Kidney (tissue), 14 donors: ENCODE data around the gene KLHL2. TPM values are rescaled to one million over a fixed set of nuclear protein-coding genes. Genes with fewer than 3 reads are reported as not detected.

Experiments
- DNase-seq, 5 donors: peaks; one replicate each; pipeline ENCODE4 v3.0.0-alpha.2; 2013 to 2020
- FAIRE-seq: peaks from 2 replicates; lab custom pipeline; 2012; peaks lifted over from hg19 to GRCh38; lab: Jason Lieb, UNC
- H3K27ac ChIP-seq, 2 donors: one replicate each; pipeline ENCODE4 v1.7.0; 2013; ENCODE audit warnings: low read depth in 2 of 2, low read length in 2 of 2, inconsistent platforms in 1 of 2
- H3K27me3 ChIP-seq: one replicate; pipeline ENCODE4 v1.7.1; 2013; ENCODE audit warnings: low read length, inconsistent platforms; ENCODE audit not compliant: control insufficient read depth, insufficient read depth
- H3K36me3 ChIP-seq, 3 donors: one replicate each; pipeline versions ENCODE4 v1.7.0 to v1.7.1; 2013; ENCODE audit warnings: low read length in 3 of 3, control low read depth in 1 of 3, inconsistent platforms in 1 of 3; ENCODE audit not compliant: insufficient read depth in 3 of 3, control insufficient read depth in 2 of 3
- H3K4me1 ChIP-seq, 3 donors: one replicate each; pipeline versions ENCODE4 v1.7.0 to v1.7.1; 2013; ENCODE audit warnings: low read length in 3 of 3, inconsistent platforms in 1 of 3, low read depth in 1 of 3; ENCODE audit not compliant: control insufficient read depth in 2 of 3, insufficient read depth in 2 of 3
- H3K4me3 ChIP-seq, 3 donors: one replicate each; pipeline versions ENCODE4 v1.7.0 to v1.8.1; 2013; ENCODE audit warnings: low read length in 3 of 3, control low read depth in 1 of 3, inconsistent platforms in 1 of 3
- H3K9ac ChIP-seq, 3 donors: one replicate each; pipeline versions ENCODE4 v1.7.0 to v1.7.1; 2013; ENCODE audit warnings: low read length in 3 of 3, control low read depth in 1 of 3, inconsistent platforms in 1 of 3
- H3K9me3 ChIP-seq, 3 donors: one replicate each; pipeline versions ENCODE4 v1.7.0 to v1.7.1; 2013; ENCODE audit warnings: low read length in 3 of 3, control low read depth in 1 of 3, inconsistent platforms in 1 of 3; ENCODE audit not compliant: control insufficient read depth in 2 of 3, insufficient read depth in 1 of 3
- intact Hi-C: fragments of 100-400 bp; cut with DNase I; formaldehyde crosslinking; loops from one replicate; pipeline ENCODE4 v1.11.1; 2022
- polyA plus RNA-seq: library from polyadenylated mRNA; stranded (reverse); fragments of 350-450 nt; fragmentation: Illumina TruSeq; extraction: RNeasy Lipid Tissue Mini Kit (QIAGEN cat#74804); gene quantifications from one replicate; pipeline ENCODE4 v1.2.3, GENCODE V29; 2014; ENCODE audit warnings: low read depth, low replicate concordance; ENCODE audit not compliant: insufficient read depth
- total RNA-seq: library from RNA; stranded (reverse); fragmentation: NEBNext Ultra II Directional; extraction: Animal tissue kit (Norgen Biotek cat#: 25700); gene quantifications from one replicate; pipeline ENCODE4 v1.2.1, GENCODE V29; 2021
- TF ChIP-seq, protein P1 (sequence below): IDR thresholded peaks from 3 replicates; pipeline ENCODE4 v1.5.1; 2012; ENCODE audit warnings: mild to moderate bottlenecking, moderate library complexity, borderline replicate concordance; ENCODE audit not compliant: insufficient read depth; ENCODE audit errors: extremely low read depth
- donor health status: control.
- donor health status: control.
- donor health status: control.
- donor health status: control.
- donor health status: control.
- donor health status: DM: yes; HTN: yes; CAD: no.
- donor health status: Normal renal cell carcinoma (clear cell type).

The KLHL2 gene
- total and polyA plus RNA-seq, 2 donors from 2014 or later: 11.5 to 44.4 TPM

GRCh38 chr4:165319509-165319908 is 112.1 kb downstream of the KLHL2 start:
- Histone ChIP-seq H3K4me3 (no peak overlapping the region), H3K36me3 (no peaks in the 10 kb centered on the region), H3K4me1 (no peaks in the 10 kb centered on the region), H3K9me3 (no peaks in the 10 kb centered on the region), H3K27me3 (no peaks in the 10 kb centered on the region), H3K27ac (no peak overlapping the region), H3K9ac (no peak overlapping the region)
- no peak for DNase-seq
- intact Hi-C loops: no loop called here
- FAIRE-seq: no peak
- TF ChIP-seq, protein P1, sequence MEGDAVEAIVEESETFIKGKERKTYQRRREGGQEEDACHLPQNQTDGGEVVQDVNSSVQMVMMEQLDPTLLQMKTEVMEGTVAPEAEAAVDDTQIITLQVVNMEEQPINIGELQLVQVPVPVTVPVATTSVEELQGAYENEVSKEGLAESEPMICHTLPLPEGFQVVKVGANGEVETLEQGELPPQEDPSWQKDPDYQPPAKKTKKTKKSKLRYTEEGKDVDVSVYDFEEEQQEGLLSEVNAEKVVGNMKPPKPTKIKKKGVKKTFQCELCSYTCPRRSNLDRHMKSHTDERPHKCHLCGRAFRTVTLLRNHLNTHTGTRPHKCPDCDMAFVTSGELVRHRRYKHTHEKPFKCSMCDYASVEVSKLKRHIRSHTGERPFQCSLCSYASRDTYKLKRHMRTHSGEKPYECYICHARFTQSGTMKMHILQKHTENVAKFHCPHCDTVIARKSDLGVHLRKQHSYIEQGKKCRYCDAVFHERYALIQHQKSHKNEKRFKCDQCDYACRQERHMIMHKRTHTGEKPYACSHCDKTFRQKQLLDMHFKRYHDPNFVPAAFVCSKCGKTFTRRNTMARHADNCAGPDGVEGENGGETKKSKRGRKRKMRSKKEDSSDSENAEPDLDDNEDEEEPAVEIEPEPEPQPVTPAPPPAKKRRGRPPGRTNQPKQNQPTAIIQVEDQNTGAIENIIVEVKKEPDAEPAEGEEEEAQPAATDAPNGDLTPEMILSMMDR: no peak

- intact Hi-C loops: no loop called here
- Histone ChIP-seq H3K27ac (no peak overlapping the region), H3K9me3 (no peaks in the 10 kb centered on the region), H3K9ac (no peak overlapping the region), H3K27me3 (no peaks in the 10 kb centered on the region), H3K4me3 (no peak overlapping the region), H3K36me3 (no peaks in the 10 kb centered on the region), H3K4me1 (peaks cover 0 to 10% (median 2%) of the 10 kb centered on the region in 3 donors)
- DNase-seq (no peak), FAIRE-seq (no peak)
- TF ChIP-seq, protein P1: no peak
Measured at GRCh38 chr4:165324236-165324917, 117.0 kb downstream of the KLHL2 start.

GRCh38 chr4:165324918-165325304 is 117.5 kb downstream of the KLHL2 start:
- DNase-seq (no peak), FAIRE-seq (no peak)
- H3K4me1 ChIP-seq: peaks cover 0 to 10% (median 2%) of the 10 kb centered on the region in 3 donors
- H3K27ac ChIP-seq: no peak overlapping the region
- intact Hi-C loops: no loop called here
- no peak overlapping the region for H3K9ac ChIP-seq
- no peaks in the 10 kb centered on the region for H3K27me3 ChIP-seq
- no peaks in the 10 kb centered on the region for H3K9me3 ChIP-seq
- H3K4me3 ChIP-seq: no peak overlapping the region
- no peaks in the 10 kb centered on the region for H3K36me3 ChIP-seq
- TF ChIP-seq, protein P1: no peak
